NCI-H1694 (cell line): ENCODE results near the gene TMUB1.

Experiments
- DNase-seq: peaks from one replicate; lab custom pipeline; 2025; lab: John Stamatoyannopoulos, UW

The TMUB1 gene, protein sequence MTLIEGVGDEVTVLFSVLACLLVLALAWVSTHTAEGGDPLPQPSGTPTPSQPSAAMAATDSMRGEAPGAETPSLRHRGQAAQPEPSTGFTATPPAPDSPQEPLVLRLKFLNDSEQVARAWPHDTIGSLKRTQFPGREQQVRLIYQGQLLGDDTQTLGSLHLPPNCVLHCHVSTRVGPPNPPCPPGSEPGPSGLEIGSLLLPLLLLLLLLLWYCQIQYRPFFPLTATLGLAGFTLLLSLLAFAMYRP

GRCh38 chr7:151083071-151083823, at the start of gene TMUB1:
TSS of gene TMUB1 (minus strand) at chr7:151083493. CDS start at chr7:151082563, 930 bp downstream.
- peak; percentile 25 for DNase-seq

DNA sequence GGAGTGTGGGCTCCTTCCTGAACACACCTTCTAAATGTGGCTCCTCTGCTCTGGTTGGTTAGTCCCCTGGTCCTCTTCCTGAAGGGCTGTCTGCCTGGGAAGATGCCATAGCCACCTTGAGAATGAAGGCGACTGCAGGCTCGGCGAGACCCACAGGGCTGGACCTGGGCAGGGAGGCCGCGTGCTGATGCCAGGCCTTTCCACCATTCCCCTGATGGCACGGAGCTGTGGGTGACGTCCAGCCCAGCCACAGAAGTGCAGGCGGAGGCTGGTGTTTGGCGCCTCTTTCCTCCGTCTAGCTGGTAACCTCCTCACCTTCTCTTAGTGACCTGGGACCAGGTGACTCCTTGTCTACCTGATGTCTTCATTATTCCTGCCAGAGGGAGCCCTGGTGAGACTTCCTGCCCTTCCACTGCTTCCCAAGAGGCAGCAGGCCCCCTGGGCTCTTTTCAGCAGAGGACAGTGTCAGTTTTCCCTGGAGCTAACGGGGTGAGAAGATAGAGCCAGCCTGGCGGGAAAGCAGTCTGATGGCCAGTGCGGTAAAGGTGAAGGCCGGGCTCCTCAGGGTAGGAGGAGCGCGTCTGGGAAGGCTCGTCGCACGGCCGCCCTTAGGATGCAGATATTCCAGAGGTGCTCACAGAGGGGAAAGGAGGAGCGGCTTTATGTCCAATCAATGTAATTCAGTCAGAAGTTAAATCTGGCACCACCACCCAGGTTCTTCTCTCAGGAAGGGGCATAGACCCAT, 49.3 kb upstream of the TMUB1 start:
- no peak for DNase-seq

GRCh38 chr7:151131592-151132293, 48.5 kb upstream of the TMUB1 start:
- DNase-seq: no peak

DNA sequence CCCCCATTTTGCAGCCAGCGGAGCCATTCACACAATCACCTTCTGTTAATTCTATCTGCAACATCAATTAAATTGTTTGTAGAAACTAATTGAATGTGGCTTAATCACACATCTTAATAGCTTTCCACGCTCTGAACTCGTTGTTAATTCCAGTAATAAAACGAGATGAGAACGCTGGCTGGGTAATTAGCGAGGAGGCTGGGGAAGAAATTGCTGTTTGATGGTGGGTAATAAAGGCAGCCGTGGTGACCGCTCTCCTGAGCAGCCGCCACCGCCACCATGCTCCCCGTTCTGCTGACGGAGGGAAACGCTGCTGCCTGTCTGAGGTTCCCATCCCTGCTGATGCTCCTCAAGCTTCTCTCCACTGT, 47.9 kb upstream of the TMUB1 start:
- DNase-seq: no peak

DNA sequence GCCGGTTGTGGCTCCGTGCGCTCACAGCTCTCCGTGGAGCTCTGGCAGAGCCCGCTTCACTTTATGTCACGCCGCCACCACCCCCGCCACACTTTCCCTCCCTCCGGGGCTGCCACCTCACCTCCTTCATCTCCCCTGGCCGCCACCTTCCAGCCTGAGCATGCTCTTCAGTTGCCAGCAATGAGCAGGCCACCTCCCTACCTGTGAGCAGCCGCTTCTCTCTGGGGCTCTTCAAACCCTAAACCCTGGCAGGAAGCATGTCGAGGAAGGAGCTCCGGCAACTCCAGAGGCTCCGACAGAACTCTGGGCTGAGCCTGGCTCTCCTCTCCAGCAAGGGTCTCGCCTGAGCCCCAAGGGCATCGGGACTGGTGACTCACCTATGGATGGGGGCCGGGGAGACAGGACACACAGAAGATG, 47.5 kb upstream of the TMUB1 start:
- DNase-seq: no peak

DNA sequence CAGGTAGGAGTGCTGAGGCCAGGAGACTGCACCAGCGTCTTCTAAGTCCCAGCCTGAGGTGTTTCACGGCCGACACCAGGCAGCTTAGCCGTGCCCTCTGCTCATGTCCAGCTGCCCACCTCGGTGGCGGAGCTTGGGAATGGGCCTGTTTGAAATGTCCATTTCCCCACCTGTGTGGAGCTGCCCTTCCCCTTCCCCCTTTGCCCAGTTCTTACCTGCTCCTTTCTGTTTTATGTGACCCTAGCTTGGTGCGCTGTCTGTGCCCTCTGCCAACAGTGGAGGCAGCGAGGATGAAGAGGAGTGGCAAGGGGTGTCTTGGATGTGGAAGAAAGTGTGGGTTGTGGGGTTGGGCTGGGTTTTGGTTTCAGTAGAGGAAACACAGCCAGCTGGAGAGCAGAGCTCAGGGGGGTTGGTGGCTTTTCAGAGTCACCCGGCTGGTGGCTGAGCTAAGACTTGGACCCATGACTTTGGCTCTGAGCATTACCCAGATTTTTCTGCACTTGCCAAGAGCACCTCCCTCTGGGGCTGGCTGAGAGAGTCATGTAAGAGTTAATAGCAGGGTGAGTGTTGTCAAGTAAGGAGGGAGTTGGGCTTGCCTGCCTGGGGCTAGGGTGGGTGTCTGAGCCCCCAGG, 46.8 kb upstream of the TMUB1 start:
- no peak for DNase-seq

GRCh38 chr7:151129117-151129959, 46.0 kb upstream of the TMUB1 start:
- no peak for DNase-seq

GRCh38 chr7:151128716-151129115, 45.4 kb upstream of the TMUB1 start:
- DNase-seq: no peak

GRCh38 chr7:151128144-151128543, 44.9 kb upstream of the TMUB1 start:
- no peak for DNase-seq

DNA sequence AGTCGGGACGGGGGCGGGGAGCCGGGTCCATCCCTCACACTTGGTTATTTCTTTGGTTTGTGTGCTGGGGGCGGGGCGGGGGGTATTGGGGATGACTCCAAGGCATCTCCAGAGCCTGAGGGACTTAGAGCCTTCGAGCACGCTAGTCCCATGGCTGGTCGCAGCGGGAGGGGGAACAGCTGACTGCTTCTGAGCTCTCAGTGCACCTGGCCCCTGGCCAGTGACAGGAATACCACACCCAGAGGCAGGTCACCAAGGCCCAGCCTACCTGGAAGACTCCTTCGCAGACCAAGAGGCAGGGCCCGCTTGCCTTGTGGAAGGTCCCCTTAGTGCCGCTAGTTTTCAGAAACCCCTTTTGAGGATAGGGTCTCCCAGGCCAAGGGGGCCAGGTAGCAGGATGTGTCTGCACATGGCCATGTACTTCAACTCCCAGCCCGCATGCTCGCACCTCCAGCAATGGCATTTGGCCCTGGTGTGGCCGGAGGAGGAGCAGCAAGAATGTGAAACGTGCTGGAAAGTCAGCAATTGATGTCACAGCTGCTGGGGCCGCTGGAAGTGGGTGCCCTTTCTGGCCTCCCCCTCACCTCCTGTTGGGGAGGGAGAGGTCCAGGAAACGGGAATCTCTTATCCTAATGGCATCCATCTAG, 43.3 kb upstream of the TMUB1 start:
- no peak for DNase-seq

- no peak for DNase-seq
These were observed 42.7 kb upstream of the TMUB1 start for GRCh38 chr7:151125846-151126481.

GRCh38 chr7:151125470-151125845, 42.2 kb upstream of the TMUB1 start:
- DNase-seq: no peak

DNA sequence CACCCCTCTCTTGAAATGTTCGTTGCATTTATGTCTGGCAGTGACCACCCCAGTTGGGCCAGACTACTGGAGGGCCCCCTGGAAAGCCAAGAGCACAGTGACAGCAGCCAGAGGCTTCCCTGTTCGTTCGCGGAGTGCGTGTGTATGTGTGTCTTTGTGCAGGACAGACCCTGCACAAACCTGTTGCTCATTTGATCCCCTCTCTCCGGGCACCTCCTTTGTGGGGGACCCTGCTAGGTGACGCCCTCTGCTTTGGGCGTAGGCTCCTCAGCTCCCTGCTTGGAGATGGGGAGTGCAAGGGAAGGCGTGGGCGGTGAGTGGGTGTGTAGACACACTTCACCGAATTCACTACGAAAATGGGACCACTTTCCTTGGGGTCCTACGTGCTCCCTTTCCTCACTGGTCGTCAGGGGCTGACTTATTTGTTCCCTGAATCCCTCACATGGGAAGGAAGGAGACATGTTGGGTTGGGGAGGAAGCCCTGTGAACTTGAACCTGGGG, 41.7 kb upstream of the TMUB1 start:
- no peak for DNase-seq

DNA sequence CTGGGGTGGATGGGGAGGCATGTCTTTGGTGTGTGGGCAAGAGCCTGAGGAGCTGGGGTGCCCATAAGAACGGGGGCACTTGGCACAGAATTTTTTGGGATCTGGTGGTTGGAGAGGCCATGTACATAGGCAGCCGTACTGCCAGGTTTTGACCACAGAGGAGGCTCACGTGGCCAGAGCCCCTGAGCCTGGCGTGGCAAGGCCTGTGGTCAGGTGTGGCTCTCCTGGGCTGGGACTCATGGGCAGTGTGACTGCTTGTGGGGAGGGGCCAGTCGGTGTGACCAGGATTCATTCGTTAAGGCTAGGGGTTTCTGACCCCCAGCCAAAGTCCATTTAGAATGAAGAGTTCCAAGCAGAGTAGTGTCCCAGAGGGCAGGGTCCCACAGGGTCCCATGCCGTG, 41.2 kb upstream of the TMUB1 start:
- DNase-seq: no peak

DNA sequence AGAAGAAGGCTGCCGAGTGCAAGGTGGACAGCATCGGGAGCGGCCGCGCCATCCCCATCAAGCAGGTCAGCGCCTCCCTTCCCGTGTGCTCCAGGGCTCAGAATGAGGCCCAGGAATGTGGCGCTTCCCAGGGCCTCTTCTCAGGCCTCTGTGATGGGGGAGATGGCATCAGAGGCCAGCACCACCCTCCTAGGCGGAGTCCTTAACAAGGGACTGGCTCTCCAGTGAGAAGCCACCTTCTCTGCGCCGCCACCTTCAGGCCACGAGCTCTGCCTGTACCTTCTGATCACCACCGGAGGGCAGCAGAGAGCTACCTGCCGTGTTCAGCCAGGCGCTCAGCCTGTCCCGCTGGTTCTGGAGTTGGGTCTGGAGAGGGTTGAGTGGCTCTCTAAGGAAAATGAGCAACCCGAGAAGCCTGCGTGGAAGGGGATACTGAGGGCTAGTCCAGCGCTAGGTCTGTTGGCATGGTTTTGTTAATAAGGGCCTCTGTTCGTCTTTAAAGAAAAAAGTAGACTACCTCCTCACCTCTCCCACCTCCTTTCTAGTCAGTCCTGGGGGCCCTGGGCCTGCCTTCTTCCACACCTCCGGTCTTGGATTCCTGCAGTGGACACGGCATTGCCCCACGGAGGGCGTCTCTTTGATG, 40.6 kb upstream of the TMUB1 start:
- DNase-seq: peak; percentile 82

DNA sequence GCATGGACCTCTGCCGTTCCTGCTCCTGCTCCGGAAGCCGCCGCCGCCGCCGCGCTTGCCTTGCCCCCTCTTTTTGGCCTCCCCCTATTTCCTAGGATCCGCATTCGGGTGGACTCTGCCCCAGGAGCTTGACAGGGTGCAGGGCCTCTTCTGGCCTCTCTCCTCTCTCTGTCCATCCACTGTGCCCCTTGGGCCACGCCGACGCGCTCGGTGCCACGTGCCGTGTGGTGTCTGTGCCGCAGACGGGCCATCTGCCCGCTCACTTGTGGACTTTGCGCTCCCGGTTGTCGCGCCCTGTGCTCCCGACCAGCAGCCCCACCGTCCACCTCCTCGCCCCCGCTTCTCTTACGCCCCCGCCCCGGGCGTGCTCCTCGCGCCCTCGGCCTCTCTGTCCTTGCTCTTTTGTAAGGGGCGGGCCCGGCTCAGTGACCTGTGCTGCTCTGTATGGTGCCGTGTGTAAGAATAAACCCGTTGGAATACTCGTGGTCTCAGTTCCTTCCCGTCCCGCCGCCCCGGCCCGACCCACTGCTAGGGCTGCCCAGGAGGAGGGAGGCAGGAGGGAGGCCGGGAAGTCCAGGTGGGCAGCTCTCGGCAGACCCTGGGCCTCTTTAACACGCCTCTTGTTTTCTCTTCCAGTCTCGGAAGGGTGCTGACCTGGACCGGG, 40.0 kb upstream of the TMUB1 start:
- no peak for DNase-seq

- DNase-seq: no peak
These were observed 39.5 kb upstream of the TMUB1 start for GRCh38 chr7:151122796-151123157.

- DNase-seq: no peak
These were observed 39.0 kb upstream of the TMUB1 start for GRCh38 chr7:151122276-151122675.
